ENCODE data around the gene PTPRE. TPM values are rescaled to one million over a fixed set of nuclear protein-coding genes. Genes with fewer than 3 reads are reported as not detected.

Gene PTPRE
- total RNA-seq, 1 experiment from 2014 or later = 20.4 TPM

DNA sequence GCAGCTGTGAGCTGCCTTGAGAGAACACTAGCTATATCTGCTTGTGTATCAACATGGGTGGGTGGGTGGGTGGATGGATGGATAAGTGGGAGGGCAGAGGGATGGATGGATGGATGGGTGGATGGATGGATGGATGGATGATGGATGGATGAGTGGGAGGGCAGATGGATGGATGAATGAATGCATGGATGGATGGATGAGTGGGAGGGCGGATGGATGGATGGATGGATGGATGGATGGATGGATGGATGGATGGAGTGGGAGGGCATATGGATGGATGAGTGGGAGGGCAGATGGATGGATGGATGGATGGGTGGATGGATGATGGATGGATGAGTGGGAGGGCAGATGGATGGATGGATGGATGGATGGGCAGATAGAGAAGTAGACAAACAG, 143.2 kb downstream of the PTPRE start:
- H2AFZ ChIP-seq (ENCODE audit: low read length) = no peak overlapping the region
- no peaks in the 10 kb centered on the region for H3K9me3 ChIP-seq (ENCODE audit: low read length)
- no peaks in the 10 kb centered on the region for H3K27me3 ChIP-seq (ENCODE audit: low read length)
- no peak overlapping the region for H3K4me2 ChIP-seq (ENCODE audit: low read depth, low read length, poor library complexity, severe bottlenecking)
- no peaks in the 10 kb centered on the region for H4K20me1 ChIP-seq (ENCODE audit: insufficient read depth, low read depth, low read length)
- H3K79me2 ChIP-seq (ENCODE audit: low read length) = peaks cover 22% of the 10 kb centered on the region
- H3K9me2 ChIP-seq (replicated peaks; ENCODE audit: insufficient read depth, low read length) = no peaks in the 10 kb centered on the region
- peaks cover 46% of the 10 kb centered on the region for H3K4me1 ChIP-seq (ENCODE audit: low read length)
- H3K9ac ChIP-seq (ENCODE audit: low read length) = no peak overlapping the region
- H3K4me3 ChIP-seq (ENCODE audit: low read length) = no peak overlapping the region
- H3K27ac ChIP-seq (ENCODE audit: low read length) = no peak overlapping the region
- H3K36me3 ChIP-seq (ENCODE audit: insufficient read depth, low read length) = no peaks in the 10 kb centered on the region
- no peak for DNase-seq

DNA sequence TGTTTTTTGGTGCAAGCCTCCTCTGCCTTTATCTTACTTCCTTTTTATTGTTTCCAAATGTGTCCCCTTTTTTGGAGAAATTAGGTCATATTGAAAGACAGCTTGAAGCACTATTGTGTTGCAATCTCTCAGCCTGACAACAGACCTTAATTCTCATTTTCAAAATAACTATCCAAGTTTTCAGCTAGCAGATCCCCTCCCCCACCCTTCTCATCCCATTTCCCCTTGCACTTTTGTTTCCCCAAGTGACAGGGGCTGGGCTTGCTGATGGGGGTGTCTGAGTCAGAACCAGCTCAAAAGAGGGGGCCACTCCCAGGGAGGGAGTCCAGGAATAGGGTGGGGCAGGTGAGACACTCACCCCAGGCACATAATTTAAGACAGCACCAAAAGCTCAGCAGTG, 144.0 kb downstream of the PTPRE start:
- Histone ChIP-seq H3K9me2 (replicated peaks; ENCODE audit: insufficient read depth, low read length) (no peaks in the 10 kb centered on the region), H3K36me3 (ENCODE audit: insufficient read depth, low read length) (no peaks in the 10 kb centered on the region), H3K9me3 (ENCODE audit: low read length) (no peaks in the 10 kb centered on the region), H3K9ac (ENCODE audit: low read length) (no peak overlapping the region), H3K27me3 (ENCODE audit: low read length) (no peaks in the 10 kb centered on the region), H3K4me3 (ENCODE audit: low read length) (no peak overlapping the region), H3K4me1 (ENCODE audit: low read length) (peaks cover 39% of the 10 kb centered on the region), H4K20me1 (ENCODE audit: insufficient read depth, low read depth, low read length) (no peaks in the 10 kb centered on the region), H2AFZ (ENCODE audit: low read length) (no peak overlapping the region), H3K4me2 (ENCODE audit: low read depth, low read length, poor library complexity, severe bottlenecking) (no peak overlapping the region), H3K27ac (ENCODE audit: low read length) (0 out of 2 replicates have a peak overlapping the region, but pooled peaks have one; percentile 15), H3K79me2 (ENCODE audit: low read length) (peaks cover 22% of the 10 kb centered on the region)
- no peak for DNase-seq

DNA sequence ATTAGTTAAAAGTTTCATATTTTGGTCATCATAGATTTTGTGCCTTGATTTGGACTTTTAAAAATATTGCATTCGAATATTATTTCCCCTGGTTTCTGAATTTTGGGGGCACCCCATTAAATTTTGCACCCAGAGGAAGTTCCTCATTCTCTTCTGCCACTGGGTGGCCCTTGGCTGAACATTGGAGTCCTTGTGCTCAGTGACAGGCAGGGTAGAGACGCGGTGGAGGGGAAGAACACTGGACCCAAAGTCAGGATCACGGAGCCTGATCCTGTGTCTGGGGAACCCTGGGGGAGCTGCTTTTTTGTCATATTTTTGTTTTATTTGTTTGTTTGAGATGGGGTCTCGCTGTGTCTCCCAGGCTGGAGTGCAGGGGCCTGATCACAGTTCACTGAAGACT, 144.6 kb downstream of the PTPRE start:
- Histone ChIP-seq H3K4me1 (ENCODE audit: low read length) (peaks cover 39% of the 10 kb centered on the region), H4K20me1 (ENCODE audit: insufficient read depth, low read depth, low read length) (no peaks in the 10 kb centered on the region), H2AFZ (ENCODE audit: low read length) (no peak overlapping the region), H3K9ac (ENCODE audit: low read length) (no peak overlapping the region), H3K36me3 (ENCODE audit: insufficient read depth, low read length) (no peaks in the 10 kb centered on the region), H3K9me3 (ENCODE audit: low read length) (no peaks in the 10 kb centered on the region), H3K4me2 (ENCODE audit: low read depth, low read length, poor library complexity, severe bottlenecking) (no peak overlapping the region), H3K27ac (ENCODE audit: low read length) (no peak overlapping the region), H3K4me3 (ENCODE audit: low read length) (no peak overlapping the region), H3K9me2 (replicated peaks; ENCODE audit: insufficient read depth, low read length) (no peaks in the 10 kb centered on the region), H3K79me2 (ENCODE audit: low read length) (peaks cover 22% of the 10 kb centered on the region), H3K27me3 (ENCODE audit: low read length) (no peaks in the 10 kb centered on the region)
- DNase-seq = no peak

DNA sequence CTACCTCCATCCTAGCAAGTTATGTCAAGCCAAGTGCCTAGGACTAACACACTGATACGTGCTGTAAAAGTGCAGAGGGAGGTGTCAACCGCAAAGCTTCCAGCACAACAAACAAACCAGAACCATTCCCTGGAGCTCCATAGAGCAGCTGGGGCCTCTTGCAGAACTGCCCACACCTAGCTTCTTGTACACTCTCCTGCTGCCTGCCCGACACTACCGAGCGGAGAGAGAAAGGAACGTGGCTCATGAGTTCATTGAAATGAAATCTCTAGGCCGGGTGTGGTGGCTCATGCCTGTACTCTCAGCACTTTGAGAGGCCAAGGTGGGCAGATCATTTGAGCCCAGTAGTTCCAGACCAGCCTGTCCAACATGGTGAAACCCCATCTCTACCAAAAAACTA, 145.8 kb downstream of the PTPRE start:
- Histone ChIP-seq H4K20me1 (ENCODE audit: insufficient read depth, low read depth, low read length) (no peaks in the 10 kb centered on the region), H3K27ac (ENCODE audit: low read length) (no peak overlapping the region), H3K79me2 (ENCODE audit: low read length) (peaks cover 20% of the 10 kb centered on the region), H3K4me2 (ENCODE audit: low read depth, low read length, poor library complexity, severe bottlenecking) (no peak overlapping the region), H3K9ac (ENCODE audit: low read length) (no peak overlapping the region), H3K9me2 (replicated peaks; ENCODE audit: insufficient read depth, low read length) (no peaks in the 10 kb centered on the region), H3K9me3 (ENCODE audit: low read length) (no peaks in the 10 kb centered on the region), H3K4me3 (ENCODE audit: low read length) (no peak overlapping the region), H3K4me1 (ENCODE audit: low read length) (peaks cover 31% of the 10 kb centered on the region), H3K27me3 (ENCODE audit: low read length) (no peaks in the 10 kb centered on the region), H2AFZ (ENCODE audit: low read length) (no peak overlapping the region), H3K36me3 (ENCODE audit: insufficient read depth, low read length) (peaks cover 5% of the 10 kb centered on the region; the same call in 1 of the 2 replicates)
- no peak for DNase-seq

DNA sequence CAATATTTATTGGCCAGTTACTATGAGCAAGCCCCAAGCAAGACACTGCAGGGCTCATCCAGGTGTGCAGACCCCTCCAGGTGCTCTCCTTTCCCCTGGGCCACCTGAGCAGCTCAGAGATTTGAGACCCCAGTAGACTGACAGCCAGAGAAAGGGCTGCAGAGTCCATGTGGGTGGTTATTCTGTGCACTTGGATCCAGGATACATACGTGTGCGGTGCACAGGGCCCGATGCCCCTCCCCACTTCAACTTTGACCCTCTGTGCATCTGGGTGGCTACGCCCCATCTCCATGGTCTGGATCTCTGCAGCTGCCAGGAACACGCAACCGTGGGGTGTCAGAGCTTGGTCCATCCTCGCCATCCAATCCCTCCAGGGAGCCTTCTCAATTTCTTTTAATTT, 146.5 kb downstream of the PTPRE start:
- H3K9ac ChIP-seq (ENCODE audit: low read length) = no peak overlapping the region
- no peak overlapping the region for H2AFZ ChIP-seq (ENCODE audit: low read length)
- H3K27me3 ChIP-seq (ENCODE audit: low read length) = no peaks in the 10 kb centered on the region
- no peak overlapping the region for H3K27ac ChIP-seq (ENCODE audit: low read length)
- H3K9me3 ChIP-seq (ENCODE audit: low read length) = no peaks in the 10 kb centered on the region
- peaks cover 15% of the 10 kb centered on the region for H3K79me2 ChIP-seq (ENCODE audit: low read length)
- H3K36me3 ChIP-seq (ENCODE audit: insufficient read depth, low read length) = peaks cover 7% of the 10 kb centered on the region; the same call in 1 of the 2 replicates
- H3K4me2 ChIP-seq (ENCODE audit: low read depth, low read length, poor library complexity, severe bottlenecking) = no peak overlapping the region
- H3K4me3 ChIP-seq (ENCODE audit: low read length) = no peak overlapping the region
- H3K9me2 ChIP-seq (replicated peaks; ENCODE audit: insufficient read depth, low read length) = no peaks in the 10 kb centered on the region
- H4K20me1 ChIP-seq (ENCODE audit: insufficient read depth, low read depth, low read length) = no peaks in the 10 kb centered on the region
- H3K4me1 ChIP-seq (ENCODE audit: low read length) = peaks cover 28% of the 10 kb centered on the region
- DNase-seq = no peak

DNA sequence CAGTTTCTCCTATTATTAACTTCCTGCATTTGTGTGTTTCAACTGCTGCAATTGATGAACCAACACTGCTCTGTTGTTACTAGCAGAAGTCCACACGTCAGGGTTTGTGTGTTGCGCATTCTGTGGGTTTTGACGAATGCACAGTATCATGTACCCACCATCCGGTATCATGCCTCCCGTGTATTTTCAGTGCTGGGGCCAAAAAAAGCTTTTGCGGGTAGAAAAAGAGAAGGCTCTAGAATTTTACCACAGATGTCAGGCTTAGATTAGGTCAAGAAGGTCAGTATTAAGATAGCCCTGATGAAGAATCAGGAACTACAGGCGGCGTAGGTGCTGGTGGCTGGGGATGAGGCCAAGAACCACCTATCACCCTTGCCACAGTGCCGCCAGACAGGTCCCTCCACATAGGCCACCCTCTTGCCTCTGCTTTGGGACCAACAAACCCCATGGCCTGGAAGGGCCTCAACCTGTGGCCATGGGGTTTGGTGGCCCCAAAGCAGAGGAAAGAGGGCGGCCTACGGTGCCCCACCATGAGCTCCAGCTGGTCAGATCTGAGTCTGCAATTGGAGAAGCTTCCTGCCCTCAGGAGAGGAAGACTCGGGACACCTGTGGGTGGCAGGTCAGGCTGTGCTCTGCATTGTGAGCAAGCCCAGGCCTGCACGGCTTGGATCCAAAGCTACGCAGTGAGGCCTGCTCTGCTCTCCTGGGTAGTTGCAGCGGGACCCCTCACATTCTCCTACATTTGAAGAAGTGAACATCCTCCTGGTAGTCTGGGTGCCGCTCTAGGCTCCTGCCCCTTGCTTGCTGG, 147.5 kb downstream of the PTPRE start:
- Histone ChIP-seq H3K4me2 (ENCODE audit: low read depth, low read length, poor library complexity, severe bottlenecking) (no peak overlapping the region), H3K36me3 (ENCODE audit: insufficient read depth, low read length) (peaks cover 7% of the 10 kb centered on the region; the same call in 1 of the 2 replicates), H3K9me3 (ENCODE audit: low read length) (no peaks in the 10 kb centered on the region), H2AFZ (ENCODE audit: low read length) (no peak overlapping the region), H3K9ac (ENCODE audit: low read length) (no peak overlapping the region), H3K9me2 (replicated peaks; ENCODE audit: insufficient read depth, low read length) (no peaks in the 10 kb centered on the region), H3K79me2 (ENCODE audit: low read length) (peaks cover 5% of the 10 kb centered on the region; the same call in 1 of the 2 replicates), H4K20me1 (ENCODE audit: insufficient read depth, low read depth, low read length) (no peaks in the 10 kb centered on the region), H3K4me1 (ENCODE audit: low read length) (peaks cover 28% of the 10 kb centered on the region), H3K4me3 (ENCODE audit: low read length) (no peak overlapping the region), H3K27ac (ENCODE audit: low read length) (no peak overlapping the region), H3K27me3 (ENCODE audit: low read length) (no peaks in the 10 kb centered on the region)
- DNase-seq = no peak

DNA sequence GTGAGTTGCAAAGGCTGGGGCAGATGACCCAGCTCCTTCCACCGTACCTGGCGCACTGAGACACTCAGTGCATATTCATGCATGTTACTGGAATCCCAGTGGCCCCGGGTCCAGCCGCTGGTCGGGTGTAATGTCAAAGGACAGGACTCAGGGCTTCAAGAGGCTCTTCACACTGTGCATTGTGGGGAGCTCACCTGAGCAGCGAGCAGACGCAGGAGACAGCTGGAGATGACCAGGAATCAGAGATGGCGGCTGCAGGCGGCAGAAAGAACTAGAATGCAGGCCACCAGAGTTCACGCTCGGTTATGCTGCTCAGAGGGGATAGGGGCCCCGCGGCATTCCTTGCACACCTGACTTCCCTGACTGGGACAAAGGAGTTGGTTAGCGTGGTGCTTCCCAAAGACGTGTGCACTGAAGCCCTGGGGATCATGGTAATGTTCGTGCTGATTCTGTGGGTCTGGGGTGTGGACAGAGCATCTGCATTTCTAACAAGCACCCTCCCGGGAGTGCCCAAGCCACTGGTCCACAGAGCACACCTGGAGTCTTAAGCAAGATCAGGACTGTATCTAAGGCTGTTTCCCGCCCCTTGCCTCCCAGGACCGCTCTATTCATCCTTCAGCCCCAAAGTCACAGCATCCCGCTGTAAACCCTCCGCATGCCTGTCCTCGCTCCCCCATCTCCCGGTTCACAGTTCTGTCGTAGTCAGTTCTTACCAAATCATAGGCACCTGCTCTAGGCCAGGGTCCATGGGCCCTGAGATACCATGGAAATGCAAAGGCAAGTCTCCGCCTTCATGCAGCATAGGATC, 148.4 kb downstream of the PTPRE start:
- Histone ChIP-seq H3K36me3 (ENCODE audit: insufficient read depth, low read length) (peaks cover 12% of the 10 kb centered on the region; the same call in 1 of the 2 replicates), H3K79me2 (ENCODE audit: low read length) (no peaks in the 10 kb centered on the region; the same call in 1 of the 2 replicates), H2AFZ (ENCODE audit: low read length) (no peak overlapping the region), H3K4me1 (ENCODE audit: low read length) (peaks cover 31% of the 10 kb centered on the region), H3K9me3 (ENCODE audit: low read length) (no peaks in the 10 kb centered on the region), H3K4me3 (ENCODE audit: low read length) (no peak overlapping the region), H4K20me1 (ENCODE audit: insufficient read depth, low read depth, low read length) (no peaks in the 10 kb centered on the region), H3K27me3 (ENCODE audit: low read length) (no peaks in the 10 kb centered on the region), H3K27ac (ENCODE audit: low read length) (no peak overlapping the region), H3K9me2 (replicated peaks; ENCODE audit: insufficient read depth, low read length) (no peaks in the 10 kb centered on the region), H3K9ac (ENCODE audit: low read length) (no peak overlapping the region), H3K4me2 (ENCODE audit: low read depth, low read length, poor library complexity, severe bottlenecking) (no peak overlapping the region)
- no peak for DNase-seq
